Medulla oblongata (tissue), 1 donor: ENCODE results near the gene STXBP5L.
"Not testable (repeated sequence)": the region's sequence is repeated elsewhere in the genome, so short reads cannot be mapped to it uniquely, and the experiment has no call there.

Experiments
- DNase-seq: peaks from one replicate; pipeline ENCODE4 v3.0.0-alpha.2; 2015; ENCODE audit errors: extremely low spot score

STXBP5L gene

DNA sequence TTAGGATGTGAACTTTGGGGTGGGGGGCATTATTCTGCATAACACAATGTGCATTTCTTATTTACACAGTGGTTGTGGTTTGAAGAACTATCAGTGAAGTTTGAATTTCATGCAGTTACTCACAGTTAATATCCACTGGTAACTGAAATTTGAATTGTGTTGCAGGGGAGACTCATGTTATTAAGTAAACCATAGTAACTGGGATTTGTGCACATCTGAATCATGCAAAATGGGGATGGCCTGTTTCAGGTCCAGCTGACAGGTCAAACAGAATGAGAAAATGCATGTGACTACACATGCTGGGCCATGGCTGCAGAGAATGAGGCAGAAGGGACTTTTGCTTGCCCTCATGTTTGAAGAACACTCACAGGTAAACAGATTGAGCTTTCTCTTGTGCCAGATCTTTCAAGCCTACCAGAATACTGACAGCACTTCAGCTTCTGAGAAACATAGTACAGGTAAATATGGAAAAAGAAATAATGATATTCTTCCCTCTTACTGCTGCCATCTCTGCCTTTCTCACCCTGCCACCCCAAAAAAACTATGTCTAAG, 522.7 kb downstream of the STXBP5L start:
- no peak for DNase-seq

DNA sequence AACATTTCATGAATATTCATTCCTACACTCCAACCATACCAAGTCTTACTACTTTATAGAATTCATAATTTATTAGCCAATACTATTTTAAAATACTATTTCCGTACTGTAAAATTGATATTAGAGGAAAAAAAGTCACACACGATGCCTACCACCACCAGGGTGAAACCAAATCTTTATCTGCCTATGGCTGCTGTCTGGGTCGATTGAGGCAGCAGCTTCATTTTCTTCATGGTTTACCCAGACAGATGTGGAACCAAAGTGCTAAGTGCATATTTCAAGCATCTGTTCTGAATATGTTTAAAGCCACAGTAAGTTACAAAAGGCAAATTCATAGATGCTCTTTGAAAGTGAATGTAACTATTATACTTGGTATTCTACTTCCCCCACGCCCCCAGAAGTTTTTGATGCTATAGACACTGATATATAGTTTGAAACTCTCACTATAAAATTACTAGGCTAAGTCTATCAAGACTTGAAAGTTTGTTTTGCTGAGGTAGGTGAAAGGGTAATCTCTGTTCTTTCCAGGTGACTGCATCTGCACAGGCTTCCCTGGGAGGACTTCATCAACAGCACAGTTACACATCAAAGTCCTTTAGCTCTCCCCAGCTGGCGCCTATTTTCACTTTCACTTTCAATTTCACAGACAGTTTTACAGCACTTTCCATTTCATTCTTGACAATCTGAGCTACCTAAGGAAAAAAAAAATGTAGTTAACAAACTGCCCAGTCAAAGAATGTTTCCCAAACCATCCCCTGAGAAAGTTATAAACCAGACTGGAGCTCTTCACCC, 523.9 kb downstream of the STXBP5L start:
- peak; percentile 36 for DNase-seq

DNA sequence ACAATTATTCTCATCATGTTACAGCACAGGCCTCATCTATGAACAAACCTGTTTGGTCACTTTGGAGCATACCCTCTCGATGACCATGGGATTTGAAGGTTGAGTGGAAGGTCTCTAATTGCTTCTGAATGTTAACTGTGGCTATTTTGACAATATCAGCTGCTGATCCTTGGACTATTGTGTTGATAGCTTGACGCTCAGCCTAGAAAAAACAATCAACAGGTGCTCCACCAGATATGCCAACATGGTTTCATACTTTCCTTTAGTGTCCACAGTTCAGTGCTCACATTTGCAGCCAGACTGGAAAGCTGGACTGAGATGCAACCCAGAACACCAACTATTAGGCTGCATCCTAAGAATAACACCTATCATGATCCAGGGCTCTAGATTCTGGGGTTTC, 528.1 kb downstream of the STXBP5L start:
- no peak for DNase-seq

DNA sequence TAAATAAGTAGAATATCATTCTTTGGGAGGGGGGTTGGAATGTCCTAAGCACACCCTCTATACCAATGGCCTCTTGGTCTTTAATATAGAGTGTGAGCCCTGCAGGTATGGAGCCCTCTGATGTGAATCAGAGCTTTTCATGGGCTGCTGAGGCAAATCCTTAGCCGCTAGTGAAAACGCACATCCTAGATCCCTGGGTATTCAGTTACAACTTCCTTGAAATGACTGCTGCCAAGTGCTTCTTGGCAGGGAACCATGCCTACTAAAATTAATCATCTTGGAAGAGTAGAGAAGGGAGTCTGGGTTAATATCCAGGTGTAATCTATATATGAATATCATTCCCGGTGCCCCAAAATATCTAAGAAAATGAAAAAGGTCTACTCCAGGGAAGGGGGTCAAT, 528.6 kb downstream of the STXBP5L start:
- no peak for DNase-seq

DNA sequence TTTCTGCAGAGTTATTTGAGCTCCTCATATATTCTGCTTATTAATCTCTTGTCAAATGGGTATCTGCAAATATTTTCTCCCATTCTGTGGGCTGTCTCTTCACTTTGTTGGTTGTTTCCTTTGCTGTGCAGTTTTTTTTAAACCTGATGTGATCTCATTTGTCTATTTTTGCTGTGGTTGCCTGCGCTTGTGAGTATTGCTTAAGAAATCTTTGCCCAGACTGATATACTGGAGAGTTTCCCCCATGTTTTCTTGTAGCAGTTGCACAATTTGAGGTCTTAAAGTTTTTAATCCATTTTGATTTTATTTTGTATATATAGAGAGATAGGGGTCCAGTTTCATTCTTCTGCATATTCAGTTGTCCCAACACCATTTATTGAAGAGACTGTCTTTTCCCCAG, 535.5 kb downstream of the STXBP5L start:
- DNase-seq, result no peak

DNA sequence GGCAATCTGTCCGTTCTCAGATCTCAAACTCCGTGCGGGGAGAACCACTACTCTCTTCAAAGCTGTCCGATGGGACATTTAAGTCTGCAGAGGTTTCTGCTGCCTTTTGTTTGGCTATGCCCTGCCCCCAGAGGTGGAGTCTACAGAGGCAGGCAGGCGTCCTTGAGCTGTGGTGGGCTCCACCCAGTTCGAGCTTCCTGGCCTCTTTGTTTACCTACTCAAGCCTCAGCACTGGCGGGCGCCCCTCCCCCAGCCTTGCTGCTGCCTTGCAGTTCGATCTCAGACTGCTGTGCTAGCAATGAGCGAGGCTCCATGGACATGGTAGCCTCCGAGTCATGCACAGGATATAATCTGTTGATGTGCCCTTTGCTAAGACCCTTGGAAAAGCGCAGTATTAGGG, 543.7 kb downstream of the STXBP5L start:
- DNase-seq, result not testable (repeated sequence)

DNA sequence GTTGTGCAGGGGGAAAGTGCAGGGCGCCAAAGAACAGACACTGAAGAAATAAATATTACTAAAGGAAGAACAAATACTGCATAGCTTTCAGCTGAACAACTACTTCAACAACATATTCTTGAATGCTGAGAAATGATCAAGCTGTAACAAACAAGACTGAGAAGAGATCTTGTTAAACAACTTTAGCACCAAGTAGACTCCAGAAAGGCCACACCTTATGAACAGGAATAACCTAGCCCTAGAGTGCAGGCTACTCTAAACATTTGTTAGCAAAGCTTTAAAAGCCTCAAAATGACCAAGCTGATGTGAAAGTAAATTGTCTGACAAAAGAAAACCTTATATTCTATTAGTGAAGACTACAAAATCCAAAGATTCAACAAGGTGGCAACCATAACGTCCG, 554.6 kb downstream of the STXBP5L start:
- DNase-seq, result no peak

DNA sequence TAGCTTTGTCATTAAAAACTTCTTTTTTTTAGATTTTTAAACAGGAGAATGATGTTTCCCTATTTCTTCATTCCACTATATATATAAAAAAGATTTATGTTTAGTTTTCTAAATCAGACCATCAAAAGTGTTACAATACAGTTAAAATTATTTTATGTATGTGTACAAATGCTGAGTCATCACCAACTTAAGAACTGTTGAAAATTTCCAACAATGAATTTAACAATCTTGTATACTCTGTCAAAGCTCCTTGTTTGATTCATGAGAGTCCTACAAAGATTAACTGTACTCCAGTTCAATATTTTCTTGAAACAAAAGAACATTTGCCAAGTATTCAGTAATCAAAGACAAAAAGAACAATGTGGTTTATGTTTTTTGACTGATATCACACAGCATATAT, 555.7 kb downstream of the STXBP5L start:
- DNase-seq, result no peak

DNA sequence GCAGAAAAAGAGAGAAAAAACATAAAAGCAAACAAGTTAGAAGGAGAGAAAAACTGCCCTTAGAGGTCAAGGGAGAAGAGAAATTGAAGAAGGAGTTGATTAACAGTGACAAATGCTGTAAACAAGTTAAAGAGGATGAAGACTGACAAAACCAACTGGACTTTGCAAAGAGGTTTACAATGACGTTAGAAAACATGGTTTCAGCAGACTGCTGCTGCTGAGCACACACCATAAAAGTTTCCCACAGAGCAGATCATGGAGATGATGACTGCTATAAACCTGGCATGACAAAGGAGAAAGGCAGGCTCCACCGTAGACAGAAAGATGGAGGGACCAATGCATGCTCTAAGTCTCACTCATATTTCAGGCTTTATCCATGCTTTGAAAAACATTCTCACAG, 559.1 kb downstream of the STXBP5L start:
- DNase-seq, result no peak

DNA sequence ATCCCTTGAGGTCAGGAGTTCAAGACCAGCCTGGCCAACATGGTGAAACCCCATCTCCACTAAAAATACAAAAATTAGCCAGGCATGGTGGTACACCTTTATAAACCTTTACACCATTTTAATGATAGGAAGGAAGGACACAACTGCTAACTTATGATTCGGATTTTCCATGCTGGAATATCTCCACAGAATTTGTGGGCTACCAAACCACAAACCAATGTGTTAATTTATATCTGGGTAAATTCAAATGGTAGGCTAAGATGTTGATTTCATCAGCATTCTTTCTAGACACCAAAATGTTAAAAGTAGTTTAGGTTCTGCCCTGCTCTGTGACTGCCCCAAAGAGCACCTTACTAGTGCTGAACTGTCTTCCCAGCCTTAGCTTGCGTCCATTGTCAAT, 565.0 kb downstream of the STXBP5L start:
- no peak for DNase-seq
